Measurements from ENCODE around the gene C1orf53. TPM values are rescaled to one million over a fixed set of nuclear protein-coding genes. Genes with fewer than 3 reads are reported as not detected.
A peak's percentile ranks its signal among the peaks of the same experiment; 100 is the strongest.

The C1orf53 gene
- total RNA-seq, 1 experiment from 2014 or later: 1.4 TPM

DNA sequence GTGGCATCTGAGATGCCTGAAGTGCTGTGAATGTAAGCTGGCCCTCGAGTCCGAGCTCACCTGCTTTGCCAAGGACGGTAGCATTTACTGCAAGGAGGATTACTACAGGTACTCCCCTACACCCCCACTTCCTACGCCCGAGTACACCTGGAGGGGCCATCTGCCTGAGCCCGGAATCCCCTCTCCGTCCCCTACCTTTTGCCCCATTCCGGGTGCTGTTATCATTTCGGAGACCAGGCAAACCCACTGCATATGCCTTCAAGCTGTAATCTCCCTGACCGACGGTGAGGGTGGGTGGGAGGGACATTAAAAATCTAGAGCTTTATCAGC lies 17.6 kb downstream of the C1orf53 start:
- no peak for TF ChIP-seq CTCF (conservative IDR thresholded peaks at IDR 0.05)
- Mint-ChIP-seq H3K27me3 (ENCODE audit: low read depth) (peaks cover 95% of the 10 kb centered on the region), H3K27ac (no peak overlapping the region), H3K36me3 (ENCODE audit: insufficient read depth in 1 of 3, low read depth in 3 of 3) (no peaks in the 10 kb centered on the region; a peak in 1 of 7 replicates), H3K4me3 (peak overlapping the region; percentile 51 to 79), H3K9me3 (peaks cover 0 to 2% of the 10 kb centered on the region in 2 experiments; a peak in 3 of 5 replicates), H3K4me1 (peaks cover 56 to 73% of the 10 kb centered on the region in 2 experiments)
- Histone ChIP-seq H3K4ac (ENCODE audit: low read depth, low read length) (no peak overlapping the region), H4K8ac (replicated peaks; ENCODE audit: insufficient read length, low read depth, low read length) (no peak overlapping the region), H2BK15ac (ENCODE audit: low read depth, low read length) (no peak overlapping the region), H3K23ac (ENCODE audit: insufficient read length, low read depth, low read length) (no peak overlapping the region), H3K27me3 (ENCODE audit: insufficient read depth, low read length) (peaks cover 72% of the 10 kb centered on the region), H3K27ac (ENCODE audit: insufficient read length, low read depth, low read length) (no peak overlapping the region), H2BK20ac (ENCODE audit: low read depth, low read length, poor library complexity, severe bottlenecking) (no peak overlapping the region), H3K79me1 (ENCODE audit: insufficient read depth, low read depth, low read length, poor library complexity, severe bottlenecking) (no peaks in the 10 kb centered on the region), H2BK12ac (ENCODE audit: insufficient read length, low read depth, low read length) (no peak overlapping the region), H3T11ph (ENCODE audit: low read length) (no peak overlapping the region), H4K20me1 (ENCODE audit: control insufficient read depth, insufficient read depth, insufficient read length) (no peaks in the 10 kb centered on the region), H3K14ac (ENCODE audit: insufficient read depth, low read length) (no peak overlapping the region), H3K4me1 (ENCODE audit: insufficient read depth, low read length) (peaks cover 10% of the 10 kb centered on the region; the same call in 1 of the 2 replicates), H2AK5ac (ENCODE audit: insufficient read length, low read length) (no peak overlapping the region), H3K79me2 (ENCODE audit: insufficient read depth, low read length) (no peaks in the 10 kb centered on the region), H3K9me3 (ENCODE audit: control insufficient read depth, low read depth, low read length) (no peaks in the 10 kb centered on the region), H2BK5ac (ENCODE audit: insufficient read length, low read length) (no peak overlapping the region), H3K56ac (ENCODE audit: insufficient read length, low read depth, low read length) (no peak overlapping the region), H4K91ac (ENCODE audit: insufficient read length, low read depth, low read length) (no peak overlapping the region), H4K5ac (ENCODE audit: insufficient read length, low read depth, low read length) (no peak overlapping the region), H2AFZ (ENCODE audit: low read length) (no peak overlapping the region), H3K23me2 (ENCODE audit: insufficient read length, low read depth, low read length, poor library complexity, severe bottlenecking) (peaks cover 28% of the 10 kb centered on the region), H3K9ac (ENCODE audit: extremely low read depth, insufficient read length, low read length) (no peak overlapping the region), H3K4me2 (ENCODE audit: insufficient read depth, insufficient read length, low read length) (peak overlapping the region; percentile 58), H2BK120ac (ENCODE audit: low read depth, low read length, poor library complexity, severe bottlenecking) (no peak overlapping the region), H3K18ac (ENCODE audit: insufficient read length, low read depth, low read length) (no peak overlapping the region)
- WGBS (ENCODE audit: extremely low coverage, insufficient read length, low lambda C conversion rate): no CpG with 5 or more reads among the region's 11 CpGs
- no peak for DNase-seq
